ENCODE results near the gene GTSF1L. TPM values are rescaled to one million over a fixed set of nuclear protein-coding genes. Genes with fewer than 3 reads are reported as not detected.

The GTSF1L gene
- total and polyA plus RNA-seq, 9 of the 15 experiments (the other 6 are each of a cell fraction or from before 2014, with no cell fraction given): not detected

DNA sequence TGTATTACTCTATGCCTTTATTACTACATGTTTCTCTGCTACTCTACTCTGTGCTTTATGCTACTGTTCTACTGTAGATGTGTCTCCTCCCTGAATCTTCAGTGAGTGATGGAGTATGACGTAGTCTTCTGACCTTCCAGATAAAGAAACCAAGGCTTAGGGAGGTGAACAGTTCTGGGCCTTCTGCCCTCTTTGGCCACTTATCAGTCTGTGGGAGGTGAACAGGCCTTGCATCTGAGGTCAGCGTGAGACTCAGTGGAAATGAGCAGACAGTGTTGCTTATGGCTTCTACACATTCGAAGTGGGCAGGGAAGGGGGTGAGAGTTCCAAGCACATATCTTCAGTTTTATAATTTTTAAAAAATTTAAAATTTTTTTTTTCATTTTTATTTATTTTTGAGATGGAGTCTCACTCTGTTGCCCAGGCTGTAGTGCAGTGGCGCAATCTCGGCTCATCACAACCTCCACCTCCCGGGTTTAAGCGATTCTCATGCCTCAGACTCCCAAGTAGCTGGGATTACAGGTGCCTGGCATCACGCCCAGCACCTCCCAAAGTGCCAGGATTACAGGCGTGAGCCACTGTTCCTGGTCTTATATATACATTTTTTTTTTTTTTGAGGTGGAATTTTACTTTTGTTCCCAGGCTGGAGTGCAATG is 35.7 kb downstream of the GTSF1L start (continued):
- TF ChIP-seq, protein P1, sequence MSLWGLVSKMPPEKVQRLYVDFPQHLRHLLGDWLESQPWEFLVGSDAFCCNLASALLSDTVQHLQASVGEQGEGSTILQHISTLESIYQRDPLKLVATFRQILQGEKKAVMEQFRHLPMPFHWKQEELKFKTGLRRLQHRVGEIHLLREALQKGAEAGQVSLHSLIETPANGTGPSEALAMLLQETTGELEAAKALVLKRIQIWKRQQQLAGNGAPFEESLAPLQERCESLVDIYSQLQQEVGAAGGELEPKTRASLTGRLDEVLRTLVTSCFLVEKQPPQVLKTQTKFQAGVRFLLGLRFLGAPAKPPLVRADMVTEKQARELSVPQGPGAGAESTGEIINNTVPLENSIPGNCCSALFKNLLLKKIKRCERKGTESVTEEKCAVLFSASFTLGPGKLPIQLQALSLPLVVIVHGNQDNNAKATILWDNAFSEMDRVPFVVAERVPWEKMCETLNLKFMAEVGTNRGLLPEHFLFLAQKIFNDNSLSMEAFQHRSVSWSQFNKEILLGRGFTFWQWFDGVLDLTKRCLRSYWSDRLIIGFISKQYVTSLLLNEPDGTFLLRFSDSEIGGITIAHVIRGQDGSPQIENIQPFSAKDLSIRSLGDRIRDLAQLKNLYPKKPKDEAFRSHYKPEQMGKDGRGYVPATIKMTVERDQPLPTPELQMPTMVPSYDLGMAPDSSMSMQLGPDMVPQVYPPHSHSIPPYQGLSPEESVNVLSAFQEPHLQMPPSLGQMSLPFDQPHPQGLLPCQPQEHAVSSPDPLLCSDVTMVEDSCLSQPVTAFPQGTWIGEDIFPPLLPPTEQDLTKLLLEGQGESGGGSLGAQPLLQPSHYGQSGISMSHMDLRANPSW (CRISPR knock-in tag; IDR thresholded peaks at IDR 0.05): no peak
- TF ChIP-seq, protein P2, sequence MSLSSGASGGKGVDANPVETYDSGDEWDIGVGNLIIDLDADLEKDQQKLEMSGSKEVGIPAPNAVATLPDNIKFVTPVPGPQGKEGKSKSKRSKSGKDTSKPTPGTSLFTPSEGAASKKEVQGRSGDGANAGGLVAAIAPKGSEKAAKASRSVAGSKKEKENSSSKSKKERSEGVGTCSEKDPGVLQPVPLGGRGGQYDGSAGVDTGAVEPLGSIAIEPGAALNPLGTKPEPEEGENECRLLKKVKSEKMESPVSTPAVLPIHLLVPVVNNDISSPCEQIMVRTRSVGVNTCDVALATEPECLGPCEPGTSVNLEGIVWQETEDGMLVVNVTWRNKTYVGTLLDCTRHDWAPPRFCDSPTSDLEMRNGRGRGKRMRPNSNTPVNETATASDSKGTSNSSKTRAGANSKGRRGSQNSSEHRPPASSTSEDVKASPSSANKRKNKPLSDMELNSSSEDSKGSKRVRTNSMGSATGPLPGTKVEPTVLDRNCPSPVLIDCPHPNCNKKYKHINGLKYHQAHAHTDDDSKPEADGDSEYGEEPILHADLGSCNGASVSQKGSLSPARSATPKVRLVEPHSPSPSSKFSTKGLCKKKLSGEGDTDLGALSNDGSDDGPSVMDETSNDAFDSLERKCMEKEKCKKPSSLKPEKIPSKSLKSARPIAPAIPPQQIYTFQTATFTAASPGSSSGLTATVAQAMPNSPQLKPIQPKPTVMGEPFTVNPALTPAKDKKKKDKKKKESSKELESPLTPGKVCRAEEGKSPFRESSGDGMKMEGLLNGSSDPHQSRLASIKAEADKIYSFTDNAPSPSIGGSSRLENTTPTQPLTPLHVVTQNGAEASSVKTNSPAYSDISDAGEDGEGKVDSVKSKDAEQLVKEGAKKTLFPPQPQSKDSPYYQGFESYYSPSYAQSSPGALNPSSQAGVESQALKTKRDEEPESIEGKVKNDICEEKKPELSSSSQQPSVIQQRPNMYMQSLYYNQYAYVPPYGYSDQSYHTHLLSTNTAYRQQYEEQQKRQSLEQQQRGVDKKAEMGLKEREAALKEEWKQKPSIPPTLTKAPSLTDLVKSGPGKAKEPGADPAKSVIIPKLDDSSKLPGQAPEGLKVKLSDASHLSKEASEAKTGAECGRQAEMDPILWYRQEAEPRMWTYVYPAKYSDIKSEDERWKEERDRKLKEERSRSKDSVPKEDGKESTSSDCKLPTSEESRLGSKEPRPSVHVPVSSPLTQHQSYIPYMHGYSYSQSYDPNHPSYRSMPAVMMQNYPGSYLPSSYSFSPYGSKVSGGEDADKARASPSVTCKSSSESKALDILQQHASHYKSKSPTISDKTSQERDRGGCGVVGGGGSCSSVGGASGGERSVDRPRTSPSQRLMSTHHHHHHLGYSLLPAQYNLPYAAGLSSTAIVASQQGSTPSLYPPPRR (CRISPR knock-in tag; IDR thresholded peaks at IDR 0.05; ENCODE audit: borderline replicate concordance): 0 out of 2 replicates have a peak, but pooled peaks have one; percentile 39
- TF ChIP-seq POLR2H (tag; IDR thresholded peaks at IDR 0.05; ENCODE audit: low read depth) (no peak), NBN (IDR thresholded peaks at IDR 0.05; ENCODE audit: low read depth) (peak; percentile 66; the same call in 1 of the 2 replicates), ETS2 (tag; IDR thresholded peaks at IDR 0.05; ENCODE audit: borderline replicate concordance, poor library complexity, severe bottlenecking) (no peak), EP300 (IDR thresholded peaks at IDR 0.05; ENCODE audit: low read length) (peak; percentile 89; the same call in 1 of the 2 replicates), RBM34 (IDR thresholded peaks at IDR 0.05; ENCODE audit: borderline replicate concordance, insufficient read depth, low read length) (no peak), PHF20 (IDR thresholded peaks at IDR 0.05; ENCODE audit: partially characterized antibody) (no peak), CEBPZ (IDR thresholded peaks at IDR 0.05; ENCODE audit: borderline replicate concordance, low read depth, low read length) (no peak), THRAP3 (IDR thresholded peaks at IDR 0.05; ENCODE audit: borderline replicate concordance) (no peak), MEF2D (tag; conservative IDR thresholded peaks at IDR 0.05; ENCODE audit: low read depth) (no peak)
- TF ChIP-seq, protein P3, sequence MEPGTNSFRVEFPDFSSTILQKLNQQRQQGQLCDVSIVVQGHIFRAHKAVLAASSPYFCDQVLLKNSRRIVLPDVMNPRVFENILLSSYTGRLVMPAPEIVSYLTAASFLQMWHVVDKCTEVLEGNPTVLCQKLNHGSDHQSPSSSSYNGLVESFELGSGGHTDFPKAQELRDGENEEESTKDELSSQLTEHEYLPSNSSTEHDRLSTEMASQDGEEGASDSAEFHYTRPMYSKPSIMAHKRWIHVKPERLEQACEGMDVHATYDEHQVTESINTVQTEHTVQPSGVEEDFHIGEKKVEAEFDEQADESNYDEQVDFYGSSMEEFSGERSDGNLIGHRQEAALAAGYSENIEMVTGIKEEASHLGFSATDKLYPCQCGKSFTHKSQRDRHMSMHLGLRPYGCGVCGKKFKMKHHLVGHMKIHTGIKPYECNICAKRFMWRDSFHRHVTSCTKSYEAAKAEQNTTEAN (CRISPR knock-in tag; IDR thresholded peaks at IDR 0.05): no peak
